LNCAP (cell line): ENCODE data around the gene BATF2.

Source experiments
- TF ChIP-seq, protein P1 (sequence below): fragments of 450-650 bp; IDR thresholded peaks from 2 replicates; pipeline ENCODE4 v1.5.1; 2017; ENCODE audit warnings: mild to moderate bottlenecking

The BATF2 gene

DNA sequence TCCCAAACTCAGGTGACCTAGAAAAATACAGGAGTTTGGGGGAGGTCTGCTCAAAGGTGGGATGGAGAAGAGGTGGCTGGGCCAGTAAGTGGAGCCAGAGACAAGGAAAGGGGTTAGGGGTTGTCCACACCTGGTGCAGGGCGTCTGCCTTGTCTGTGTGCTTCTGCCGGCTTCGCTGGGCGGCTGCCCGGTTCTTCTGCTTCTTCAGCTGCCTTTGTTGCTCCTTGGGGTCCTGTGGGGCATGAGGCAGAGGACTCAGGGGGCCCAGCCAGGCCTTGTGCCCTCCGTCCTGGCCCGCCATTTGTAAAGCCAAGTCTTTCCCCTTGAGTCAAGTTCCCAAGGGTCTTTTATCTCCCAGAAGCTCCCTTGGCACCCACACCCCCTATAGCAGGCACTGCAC, 2.5 kb downstream of the BATF2 start:
- TF ChIP-seq, protein P1, sequence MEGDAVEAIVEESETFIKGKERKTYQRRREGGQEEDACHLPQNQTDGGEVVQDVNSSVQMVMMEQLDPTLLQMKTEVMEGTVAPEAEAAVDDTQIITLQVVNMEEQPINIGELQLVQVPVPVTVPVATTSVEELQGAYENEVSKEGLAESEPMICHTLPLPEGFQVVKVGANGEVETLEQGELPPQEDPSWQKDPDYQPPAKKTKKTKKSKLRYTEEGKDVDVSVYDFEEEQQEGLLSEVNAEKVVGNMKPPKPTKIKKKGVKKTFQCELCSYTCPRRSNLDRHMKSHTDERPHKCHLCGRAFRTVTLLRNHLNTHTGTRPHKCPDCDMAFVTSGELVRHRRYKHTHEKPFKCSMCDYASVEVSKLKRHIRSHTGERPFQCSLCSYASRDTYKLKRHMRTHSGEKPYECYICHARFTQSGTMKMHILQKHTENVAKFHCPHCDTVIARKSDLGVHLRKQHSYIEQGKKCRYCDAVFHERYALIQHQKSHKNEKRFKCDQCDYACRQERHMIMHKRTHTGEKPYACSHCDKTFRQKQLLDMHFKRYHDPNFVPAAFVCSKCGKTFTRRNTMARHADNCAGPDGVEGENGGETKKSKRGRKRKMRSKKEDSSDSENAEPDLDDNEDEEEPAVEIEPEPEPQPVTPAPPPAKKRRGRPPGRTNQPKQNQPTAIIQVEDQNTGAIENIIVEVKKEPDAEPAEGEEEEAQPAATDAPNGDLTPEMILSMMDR, result no peak

DNA sequence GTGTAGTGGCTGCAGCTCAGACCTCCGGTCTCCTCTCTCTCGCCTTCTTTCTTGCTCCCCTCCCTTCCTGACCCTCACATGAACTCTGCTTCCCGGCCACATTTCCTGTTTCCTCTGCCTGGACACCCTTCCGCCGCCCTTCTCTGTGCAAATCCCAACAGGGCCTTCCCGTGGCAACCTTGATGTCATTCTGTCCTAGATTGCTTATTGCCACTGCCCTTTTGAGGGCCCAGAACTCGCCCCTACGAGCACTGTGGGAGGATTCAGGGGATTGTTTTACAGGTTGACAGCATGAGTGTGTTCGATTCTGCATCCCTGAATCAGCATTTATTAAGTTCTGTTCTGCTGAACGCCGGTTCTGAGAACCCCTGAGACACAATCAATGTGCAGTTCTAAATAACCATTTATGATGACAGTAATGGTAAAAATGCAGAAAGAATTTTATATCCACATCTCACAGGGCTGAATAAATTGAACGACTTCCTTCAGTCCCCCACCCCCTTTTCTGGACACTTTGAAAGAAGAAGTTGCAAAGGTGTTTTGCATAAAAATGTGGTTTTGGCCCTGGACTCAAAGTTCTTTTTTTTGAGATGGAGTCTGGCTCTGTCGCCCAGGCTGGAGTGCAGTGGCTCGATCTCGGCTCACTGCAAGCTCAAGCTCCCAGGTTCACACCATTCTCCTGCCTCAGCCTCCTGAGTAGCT, 6.4 kb downstream of the BATF2 start:
- TF ChIP-seq, protein P1, result no peak

- TF ChIP-seq, protein P1, result no peak
Observed at GRCh38 chr11:64989416-64989815, 7.4 kb downstream of the BATF2 start.

GRCh38 chr11:64987998-64988854, 8.5 kb downstream of the BATF2 start:
- TF ChIP-seq, protein P1, result no peak

DNA sequence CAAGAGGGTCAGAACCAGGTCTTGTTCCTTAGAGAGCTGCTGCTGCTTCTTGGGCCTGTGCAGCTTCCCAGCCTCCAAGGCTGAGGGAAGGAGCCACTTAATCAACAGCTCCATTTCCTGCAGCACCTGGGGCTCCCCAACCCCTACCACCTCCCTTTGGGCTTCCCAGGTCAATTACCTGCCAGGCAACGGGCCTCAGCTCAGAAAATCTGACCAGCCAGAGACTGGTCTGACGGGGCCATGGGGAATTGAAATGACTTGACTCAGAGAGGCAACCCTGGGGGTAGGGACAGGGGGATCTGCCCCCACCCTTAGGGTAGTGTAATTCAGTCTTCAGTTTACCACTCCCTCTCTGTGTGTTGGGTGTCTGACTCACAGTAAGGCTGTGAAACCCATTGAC, 20.1 kb downstream of the BATF2 start:
- TF ChIP-seq, protein P1, result no peak

- TF ChIP-seq, protein P1, result no peak
Observed at GRCh38 chr11:64974124-64974523, 22.6 kb downstream of the BATF2 start.

DNA sequence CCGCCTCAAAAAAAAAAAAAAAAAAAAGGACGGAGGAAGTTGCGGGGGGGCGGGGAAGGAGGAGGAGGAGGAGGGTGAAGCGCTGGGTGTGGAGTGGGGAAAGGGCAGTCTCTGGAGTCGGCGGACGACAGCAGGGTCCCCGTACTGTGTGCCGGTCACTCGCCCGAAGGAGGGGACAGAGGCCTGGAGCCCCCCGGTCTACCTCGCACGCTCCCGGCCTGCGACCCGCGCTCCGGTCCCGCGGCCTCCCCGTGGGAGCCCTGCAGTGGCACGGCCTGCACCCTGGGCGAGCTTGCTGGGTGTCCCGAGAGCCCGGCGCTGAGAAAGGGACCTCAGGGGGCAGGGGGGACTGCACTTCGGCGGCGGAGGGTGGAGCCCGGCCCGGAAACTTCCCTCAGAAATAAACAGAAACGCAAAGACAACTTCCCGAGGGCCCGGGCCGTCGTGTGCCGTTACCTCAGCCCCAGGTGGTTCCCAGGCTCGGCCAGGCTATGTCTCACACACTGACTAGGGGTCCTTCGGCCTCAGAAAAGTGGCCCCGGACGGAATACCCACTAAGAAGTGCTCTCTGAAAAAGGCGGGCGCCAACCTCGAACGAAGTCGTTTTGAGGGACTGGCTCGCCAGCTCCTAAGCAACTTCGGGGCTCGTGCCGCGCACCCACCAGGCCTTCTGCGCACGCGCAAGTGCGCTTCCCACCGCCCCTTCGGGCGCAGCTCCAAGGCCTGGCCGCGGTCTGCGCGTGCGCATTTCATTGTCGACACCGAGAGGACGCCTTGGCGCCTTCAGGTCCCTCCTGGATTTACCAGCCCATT, 25.1 kb downstream of the BATF2 start, which contains the start of gene MAJIN:
MAJIN (minus strand) TSS at position 688 of the 813 bp plus-strand sequence. CDS start 12,703 bp downstream, outside the sequence.
- TF ChIP-seq, protein P1, result no peak
